ENCODE data around the gene RAB11A. TPM values are rescaled to one million over a fixed set of nuclear protein-coding genes. Genes with fewer than 3 reads are reported as not detected.

RAB11A gene
- total and polyA plus RNA-seq, 2 of the 13 experiments (the other 11 are each of a cell fraction or from before 2014, with no cell fraction given), result 161 to 162 TPM

GRCh38 chr15:65862682-65863081, 6.6 kb upstream of the RAB11A start (continued):
- TF ChIP-seq ARID4A (CRISPR knock-in tag; IDR thresholded peaks at IDR 0.05; ENCODE audit: borderline replicate concordance), result peak; percentile 13; the same call in 1 of the 2 replicates
- no peak for TF ChIP-seq ZNF329 (CRISPR knock-in tag; IDR thresholded peaks at IDR 0.05; ENCODE audit: low read depth)
- TF ChIP-seq MYC (CRISPR knock-in tag; IDR thresholded peaks at IDR 0.05; ENCODE audit: borderline replicate concordance), result peak; percentile 32; the same call in 1 of the 2 replicates
- TF ChIP-seq ZNF784 (CRISPR knock-in tag; IDR thresholded peaks at IDR 0.05; ENCODE audit: borderline replicate concordance), result no peak
- no peak for TF ChIP-seq ZFP90 (CRISPR knock-in tag; IDR thresholded peaks at IDR 0.05; ENCODE audit: borderline replicate concordance)
- TF ChIP-seq HMGXB3 (CRISPR knock-in tag; IDR thresholded peaks at IDR 0.05; ENCODE audit: borderline replicate concordance), result no peak
- no peak for TF ChIP-seq TEAD3 (CRISPR knock-in tag; optimal IDR thresholded peaks at IDR 0.05; ENCODE audit: borderline replicate concordance)
- no peak for TF ChIP-seq SP1 (IDR thresholded peaks at IDR 0.05)
- peak; percentile 49; the same call in 1 of the 2 replicates for TF ChIP-seq SP1 (CRISPR knock-in tag; IDR thresholded peaks at IDR 0.05)
- no peak for TF ChIP-seq NR2F1 (CRISPR knock-in tag; IDR thresholded peaks at IDR 0.05)
- TF ChIP-seq ZNF644 (CRISPR knock-in tag; IDR thresholded peaks at IDR 0.05; ENCODE audit: low read depth), result peak; percentile 91
- TF ChIP-seq ZNF598 (CRISPR knock-in tag; IDR thresholded peaks at IDR 0.05; ENCODE audit: borderline replicate concordance), result no peak
- peak; percentile 39; the same call in 1 of the 2 replicates for TF ChIP-seq HOMEZ (CRISPR knock-in tag; IDR thresholded peaks at IDR 0.05; ENCODE audit: low read depth)
- TF ChIP-seq FOSL2 (CRISPR knock-in tag; IDR thresholded peaks at IDR 0.05), result no peak
- TF ChIP-seq HMGXB4 (CRISPR knock-in tag; IDR thresholded peaks at IDR 0.05; ENCODE audit: borderline replicate concordance in 1 of 2, low read depth in 1 of 2), result peak; percentile 39 to 50; a peak in 1 of 4 replicates
- no peak for TF ChIP-seq JUND (CRISPR knock-in tag; IDR thresholded peaks at IDR 0.05)
- TF ChIP-seq SIN3A (IDR thresholded peaks at IDR 0.05; ENCODE audit: borderline replicate concordance, low read depth, low read length), result no peak

Data from HepG2 (cell line).